ENCODE data around the gene FUT8.

FUT8 gene

GRCh38 chr14:65421201-65421981 is 8.9 kb downstream of the FUT8 start:
- no peak for TF ChIP-seq CEBPB (IDR thresholded peaks at IDR 0.05)
- no peak for TF ChIP-seq REST (IDR thresholded peaks at IDR 0.05; ENCODE audit: low read depth)
- no peak for TF ChIP-seq USF1 (IDR thresholded peaks at IDR 0.05)

- TF ChIP-seq MAX (IDR thresholded peaks at IDR 0.05) (no peak), CREB1 (IDR thresholded peaks at IDR 0.05; ENCODE audit: low read depth) (no peak), TCF12 (IDR thresholded peaks at IDR 0.05; ENCODE audit: low read depth) (no peak), REST (IDR thresholded peaks at IDR 0.05; ENCODE audit: low read depth) (no peak), FOXM1 (IDR thresholded peaks at IDR 0.05; ENCODE audit: borderline replicate concordance, low read depth) (no peak)
Measured at GRCh38 chr14:65422088-65422834, 9.7 kb downstream of the FUT8 start.

- TF ChIP-seq USF1 (IDR thresholded peaks at IDR 0.05) (no peak), TEAD4 (IDR thresholded peaks at IDR 0.05) (no peak), EP300 (IDR thresholded peaks at IDR 0.05; ENCODE audit: borderline replicate concordance) (no peak), EGR1 (IDR thresholded peaks at IDR 0.05) (no peak), ZBTB7A (IDR thresholded peaks at IDR 0.05; ENCODE audit: low read depth) (no peak)
Measured at GRCh38 chr14:65423982-65424381, 11.5 kb downstream of the FUT8 start.

GRCh38 chr14:65424531-65424930 is 12.0 kb downstream of the FUT8 start:
- no peak for TF ChIP-seq RAD21 (IDR thresholded peaks at IDR 0.05; ENCODE audit: low read depth)
- TF ChIP-seq MAX (IDR thresholded peaks at IDR 0.05), result no peak
- no peak for TF ChIP-seq NFIC (IDR thresholded peaks at IDR 0.05)
- TF ChIP-seq EGR1 (IDR thresholded peaks at IDR 0.05), result no peak
- TF ChIP-seq TCF12 (IDR thresholded peaks at IDR 0.05; ENCODE audit: low read depth), result no peak
- TF ChIP-seq ZBTB7A (IDR thresholded peaks at IDR 0.05; ENCODE audit: low read depth), result no peak
- no peak for TF ChIP-seq YY1 (IDR thresholded peaks at IDR 0.05; ENCODE audit: low read depth)
- TF ChIP-seq CEBPB (IDR thresholded peaks at IDR 0.05), result no peak
- no peak for TF ChIP-seq USF1 (IDR thresholded peaks at IDR 0.05)
- TF ChIP-seq TEAD4 (IDR thresholded peaks at IDR 0.05), result no peak
- TF ChIP-seq CREB1 (IDR thresholded peaks at IDR 0.05; ENCODE audit: low read depth), result no peak
- no peak for TF ChIP-seq REST (IDR thresholded peaks at IDR 0.05; ENCODE audit: low read depth)
- no peak for TF ChIP-seq EP300 (IDR thresholded peaks at IDR 0.05; ENCODE audit: borderline replicate concordance)
- no peak for TF ChIP-seq FOXM1 (IDR thresholded peaks at IDR 0.05; ENCODE audit: borderline replicate concordance, low read depth)
- no peak for TF ChIP-seq TAF1 (IDR thresholded peaks at IDR 0.05; ENCODE audit: low read depth)

All from Ishikawa (cell line).